SK-N-SH (cell line): ENCODE data around the gene KRT3. TPM values are rescaled to one million over a fixed set of nuclear protein-coding genes. Genes with fewer than 3 reads are reported as not detected.

Experiments used
- CTCF ChIA-PET: fragments of 300-600, 350-600 bp; formaldehyde crosslinking; extraction: SDS; loops from one replicate; lab custom pipeline; 2021; lab: Yijun Ruan, JAX
- POLR2A ChIA-PET: fragments of 350-600 bp; sonication (Branson Sonifier 250); formaldehyde crosslinking; extraction: SDS; loops from one replicate; lab custom pipeline; 2020; ENCODE audit warnings: antibody characterized with exemption, inconsistent platforms; lab: Yijun Ruan, JAX
- DNase-seq: peaks from one replicate; pipeline ENCODE4 v3.0.0; 2012
- H2AFZ ChIP-seq: fragments of 200-600 bp; sonication (generic); 2 replicates; pipeline ENCODE4 v1.8.1; 2016; ENCODE audit warnings: antibody characterized with exemption, mild to moderate bottlenecking, low read depth
- H3F3A ChIP-seq: fragments of 200-600 bp; sonication (generic); replicated peaks from 2 replicates; pipeline ENCODE3; 2016; ENCODE audit warnings: antibody characterized with exemption, mild to moderate bottlenecking; ENCODE audit not compliant: insufficient read depth
- H3K27ac ChIP-seq, 2 experiments: fragments of 200-500 bp in 1 of 2; fragments of 200-600 bp in 1 of 2; sonication (Bioruptor generic) in 1 of 2; sonication (generic), shearing (Covaris generic) in 1 of 2; 2 replicates each; pipeline versions ENCODE4 v1.5.1 to v1.6.1; 2014 to 2016; ENCODE audit warnings: low read depth in 2 of 2, inconsistent platforms in 1 of 2, low read length in 1 of 2, mild to moderate bottlenecking in 1 of 2, mixed read lengths in 1 of 2
- H3K27me3 ChIP-seq: fragments of 200-600 bp; sonication (generic), shearing (Covaris generic); 2 replicates; pipeline ENCODE4 v1.6.1; 2016; ENCODE audit warnings: mixed run types; ENCODE audit not compliant: insufficient read depth
- H3K36me3 ChIP-seq, 2 experiments: fragments of 200-500 bp in 1 of 2; fragments of 200-600 bp in 1 of 2; sonication (Bioruptor generic) in 1 of 2; sonication (generic) in 1 of 2; replicated peaks in 1 of 2; 2 replicates each; pipeline versions ENCODE3 to v1.5.1; 2014 to 2016; ENCODE audit warnings: low read length in 1 of 2, mild to moderate bottlenecking in 1 of 2; ENCODE audit not compliant: insufficient read depth in 2 of 2, control insufficient read depth in 1 of 2
- H3K4me1 ChIP-seq, 2 experiments: fragments of 200-500 bp in 1 of 2; fragments of 200-600 bp in 1 of 2; sonication (Bioruptor generic) in 1 of 2; sonication (generic), shearing (Covaris generic) in 1 of 2; 2 replicates each; pipeline versions ENCODE4 v1.5.1 to v1.6.1; 2014 to 2016; ENCODE audit warnings: low read depth in 1 of 2, low read length in 1 of 2, mixed run types in 1 of 2; ENCODE audit not compliant: insufficient read depth in 2 of 2, control insufficient read depth in 1 of 2
- H3K4me2 ChIP-seq: fragments of 200-600 bp; sonication (generic), shearing (Covaris generic); 2 replicates; pipeline ENCODE4 v1.6.1; 2017; ENCODE audit warnings: mixed run types
- H3K4me3 ChIP-seq, 2 experiments: fragments of 200-500 bp in 1 of 2; fragments of 200-600 bp in 1 of 2; sonication (Bioruptor generic) in 1 of 2; sonication (generic), shearing (Covaris generic) in 1 of 2; 2 replicates each; pipeline versions ENCODE4 v1.5.1 to v1.8.1; 2014 to 2016; ENCODE audit warnings: low read depth in 2 of 2, inconsistent platforms in 1 of 2, low read length in 1 of 2, mild to moderate bottlenecking in 1 of 2, mixed read lengths in 1 of 2, moderate library complexity in 1 of 2
- H3K79me2 ChIP-seq: fragments of 200-600 bp; sonication (generic); 2 replicates; pipeline ENCODE4 v1.8.1; 2017; ENCODE audit warnings: mild to moderate bottlenecking; ENCODE audit not compliant: insufficient read depth
- H3K9ac ChIP-seq: fragments of 200-600 bp; sonication (generic); 2 replicates; pipeline ENCODE4 v1.6.1; 2017; ENCODE audit warnings: mixed run types
- H3K9me2 ChIP-seq: fragments of 200-600 bp; sonication (generic); 2 replicates; pipeline ENCODE4 v1.6.1; 2017; ENCODE audit warnings: mixed run types
- H3K9me3 ChIP-seq: fragments of 200-600 bp; sonication (generic); 2 replicates; pipeline ENCODE4 v1.6.1; 2017; ENCODE audit warnings: mixed run types, mild to moderate bottlenecking, moderate library complexity
- H4K20me1 ChIP-seq: fragments of 200-600 bp; sonication (generic); 2 replicates; pipeline ENCODE4 v1.6.1; 2017; ENCODE audit warnings: mild to moderate bottlenecking, mixed run types; ENCODE audit not compliant: insufficient read depth
- CTCF ChIP-seq: fragments of 200-600 bp; sonication (generic); IDR thresholded peaks from 2 replicates; pipeline ENCODE4 v1.6.1; 2017; ENCODE audit warnings: antibody characterized with exemption, mild to moderate bottlenecking, moderate library complexity
- ELF1 ChIP-seq: IDR thresholded peaks from 2 replicates; pipeline ENCODE4 v1.4.0; 2012
- EP300 ChIP-seq, 2 experiments: IDR thresholded peaks; 2 replicates each; pipeline versions ENCODE4 v1.4.0 to v1.6.1; 2012; ENCODE audit warnings: borderline replicate concordance in 1 of 2, low read depth in 1 of 2, low read length in 1 of 2
- EZH2phosphoT487 ChIP-seq: fragments of 200-600 bp; sonication (generic); IDR thresholded peaks from 2 replicates; pipeline ENCODE4 v1.6.1; 2017; ENCODE audit warnings: low read depth, mixed run types, mild to moderate bottlenecking, antibody characterized with exemption, moderate library complexity, borderline replicate concordance
- FOSL2 ChIP-seq: IDR thresholded peaks from 2 replicates; pipeline ENCODE4 v1.4.0; 2012; ENCODE audit warnings: low read depth, mild to moderate bottlenecking, moderate library complexity, borderline replicate concordance
- FOXM1 ChIP-seq: IDR thresholded peaks from 2 replicates; pipeline ENCODE4 v1.4.0; 2012; ENCODE audit warnings: low read depth, mild to moderate bottlenecking
- GATA2 ChIP-seq: sonication (generic); formaldehyde crosslinking; IDR thresholded peaks from 2 replicates; pipeline ENCODE4 v1.5.0; 2020; ENCODE audit warnings: mild to moderate bottlenecking, missing genetic modification reagents
- MAX ChIP-seq: IDR thresholded peaks from 2 replicates; pipeline ENCODE4 v1.4.0; 2012; ENCODE audit warnings: low read depth
- MEF2A ChIP-seq: IDR thresholded peaks from 2 replicates; pipeline ENCODE4 v1.4.0; 2012; ENCODE audit warnings: low read depth, borderline replicate concordance
- MXI1 ChIP-seq: IDR thresholded peaks from 2 replicates; pipeline ENCODE4 v1.6.1; 2012; ENCODE audit warnings: mild to moderate bottlenecking, low read depth, low read length, improper control_type of control experiment
- NFIC ChIP-seq: IDR thresholded peaks from 2 replicates; pipeline ENCODE4 v1.4.0; 2012; ENCODE audit warnings: borderline replicate concordance
- POLR2AphosphoS5 ChIP-seq: IDR thresholded peaks from 2 replicates; pipeline ENCODE4 v1.6.1; 2012; ENCODE audit warnings: low read depth, low read length
- RCOR1 ChIP-seq: fragments of 150-350 bp; IDR thresholded peaks from 2 replicates; pipeline ENCODE4 v1.6.1; 2017; ENCODE audit warnings: antibody characterized with exemption, low read length
- RFX5 ChIP-seq: IDR thresholded peaks from 2 replicates; pipeline ENCODE4 v1.6.1; 2012; ENCODE audit warnings: mild to moderate bottlenecking, improper control_type of control experiment, low read length
- SIN3A ChIP-seq: IDR thresholded peaks from 2 replicates; pipeline ENCODE4 v1.6.1; 2012; ENCODE audit warnings: low read depth, mild to moderate bottlenecking, low read length, moderate library complexity, borderline replicate concordance
- TAF1 ChIP-seq: IDR thresholded peaks from 2 replicates; pipeline ENCODE4 v1.6.1; 2012; ENCODE audit warnings: low read depth, mild to moderate bottlenecking, low read length, moderate library complexity, borderline replicate concordance
- TEAD4 ChIP-seq: IDR thresholded peaks from 2 replicates; pipeline ENCODE4 v1.4.0; 2012; ENCODE audit warnings: mild to moderate bottlenecking, borderline replicate concordance; ENCODE audit not compliant: insufficient read depth
- USF2 ChIP-seq: fragments of 150-350 bp; IDR thresholded peaks from 2 replicates; pipeline ENCODE4 v1.6.1; 2017; ENCODE audit warnings: antibody characterized with exemption, low read length, low read depth, borderline replicate concordance
- WGBS: methylation state at CpG from one replicate; pipeline ENCODE4 v1.1.6; 2017; ENCODE audit warnings: low lambda C conversion rate; 5-methylcytosine and 5-hydroxymethylcytosine counted together
- polyA plus RNA-seq, 3 experiments: library from polyadenylated mRNA; depleted of rRNA; stranded (reverse); fragments of >200 nt; gene quantifications; 2 replicates each; pipeline ENCODE4 v1.2.3, GENCODE V29; 2012
- TF ChIP-seq, protein P1 (sequence below): fragments of 150-350 bp; IDR thresholded peaks from 2 replicates; pipeline ENCODE4 v1.6.1; 2016; ENCODE audit warnings: mild to moderate bottlenecking, low read depth, low read length

KRT3 gene
- polyA plus RNA-seq, 1 of the 3 experiments (the other 2 are of a cell fraction): not detected

DNA sequence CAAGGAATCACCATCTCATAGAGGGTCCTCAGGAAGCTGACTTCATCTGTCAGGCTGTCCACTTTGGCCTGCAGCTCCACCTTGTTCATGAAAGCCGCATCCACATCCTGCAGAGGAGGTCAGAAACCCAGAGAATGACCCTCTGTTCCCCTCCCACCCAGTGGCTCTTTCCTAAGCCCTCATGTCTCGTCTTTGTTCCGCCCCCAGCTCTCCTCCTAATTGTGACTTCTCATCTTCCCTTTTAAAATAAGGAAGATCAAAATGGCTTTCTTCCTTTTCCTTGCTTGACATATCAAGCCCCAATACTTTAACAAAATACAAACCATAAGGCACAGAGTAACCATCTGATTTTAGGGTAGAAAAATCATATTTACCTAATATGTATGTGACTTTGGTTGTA, 23.1 kb downstream of the KRT3 start (continued):
- TF ChIP-seq USF2 (no peak), CTCF (no peak), EP300 (IDR thresholded peaks at IDR 0.05; ENCODE audit: borderline replicate concordance in 1 of 2, low read depth in 1 of 2, low read length in 1 of 2) (no peak), SIN3A (no peak), NFIC (no peak), FOSL2 (no peak), ELF1 (no peak)
- TF ChIP-seq, protein P1, sequence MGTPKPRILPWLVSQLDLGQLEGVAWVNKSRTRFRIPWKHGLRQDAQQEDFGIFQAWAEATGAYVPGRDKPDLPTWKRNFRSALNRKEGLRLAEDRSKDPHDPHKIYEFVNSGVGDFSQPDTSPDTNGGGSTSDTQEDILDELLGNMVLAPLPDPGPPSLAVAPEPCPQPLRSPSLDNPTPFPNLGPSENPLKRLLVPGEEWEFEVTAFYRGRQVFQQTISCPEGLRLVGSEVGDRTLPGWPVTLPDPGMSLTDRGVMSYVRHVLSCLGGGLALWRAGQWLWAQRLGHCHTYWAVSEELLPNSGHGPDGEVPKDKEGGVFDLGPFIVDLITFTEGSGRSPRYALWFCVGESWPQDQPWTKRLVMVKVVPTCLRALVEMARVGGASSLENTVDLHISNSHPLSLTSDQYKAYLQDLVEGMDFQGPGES: no peak

GRCh38 chr12:52772188-52772587, 23.7 kb downstream of the KRT3 start:
- Histone ChIP-seq H3K9me3 (no peaks in the 10 kb centered on the region), H3K27me3 (peaks cover 41% of the 10 kb centered on the region), H3K4me3 (no peak overlapping the region), H3K27ac (no peak overlapping the region), H3K9ac (no peak overlapping the region), H3K9me2 (no peaks in the 10 kb centered on the region), H2AFZ (no peak overlapping the region), H3K4me2 (no peak overlapping the region), H3K4me1 (no peaks in the 10 kb centered on the region), H4K20me1 (no peaks in the 10 kb centered on the region), H3K36me3 (no peaks in the 10 kb centered on the region), H3F3A (no peaks in the 10 kb centered on the region), H3K79me2 (no peaks in the 10 kb centered on the region)
- WGBS: 2% methylated on average over 4 of the region's 4 CpGs
- CTCF ChIA-PET: interaction anchor here (1.1 kb wide), 1 partner anchor 9 kb away, joined by 3 read pairs; no protein-coding TSS in a partner anchor
- POLR2A ChIA-PET: no interaction called here
- no peak for DNase-seq
- TF ChIP-seq TAF1 (no peak), GATA2 (CRISPR knock-in tag) (no peak), FOXM1 (no peak), RFX5 (no peak), POLR2AphosphoS5 (no peak), MAX (no peak), CTCF (no peak), TEAD4 (no peak), EP300 (IDR thresholded peaks at IDR 0.05; ENCODE audit: borderline replicate concordance in 1 of 2, low read depth in 1 of 2, low read length in 1 of 2) (no peak), NFIC (no peak), MEF2A (no peak), USF2 (no peak), RCOR1 (no peak), MXI1 (no peak), EZH2phosphoT487 (no peak)
- TF ChIP-seq, protein P1: no peak
